ENCODE results near the gene USP24.

USP24 gene

DNA sequence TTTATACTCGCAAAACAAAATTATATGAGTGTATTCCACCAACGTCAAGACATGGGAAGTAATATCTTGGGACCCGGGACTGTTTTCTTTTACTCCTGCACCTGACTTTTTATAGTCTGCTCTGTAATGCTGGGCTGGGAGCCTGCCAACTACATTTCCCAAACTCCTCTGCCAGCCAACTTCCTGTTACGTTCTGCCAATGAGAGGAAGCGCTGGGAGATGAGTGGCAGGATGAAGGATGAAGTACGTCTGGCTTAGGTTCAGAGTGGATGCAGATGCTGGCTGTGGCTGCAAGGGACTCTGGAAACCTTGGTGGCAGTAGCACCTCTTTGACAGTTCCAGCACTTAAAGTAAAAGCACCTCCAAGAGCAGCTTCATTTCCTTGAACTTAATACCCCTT is 59.6 kb downstream of the USP24 start:
- TF ChIP-seq EZH2phosphoT487 (IDR thresholded peaks at IDR 0.05; ENCODE audit: borderline replicate concordance, low read length) (no peak), CTCF (IDR thresholded peaks at IDR 0.05; ENCODE audit: low read depth, low read length, poor library complexity, severe bottlenecking) (no peak)
- H3K4me2 ChIP-seq (ENCODE audit: low read length): no peak overlapping the region

DNA sequence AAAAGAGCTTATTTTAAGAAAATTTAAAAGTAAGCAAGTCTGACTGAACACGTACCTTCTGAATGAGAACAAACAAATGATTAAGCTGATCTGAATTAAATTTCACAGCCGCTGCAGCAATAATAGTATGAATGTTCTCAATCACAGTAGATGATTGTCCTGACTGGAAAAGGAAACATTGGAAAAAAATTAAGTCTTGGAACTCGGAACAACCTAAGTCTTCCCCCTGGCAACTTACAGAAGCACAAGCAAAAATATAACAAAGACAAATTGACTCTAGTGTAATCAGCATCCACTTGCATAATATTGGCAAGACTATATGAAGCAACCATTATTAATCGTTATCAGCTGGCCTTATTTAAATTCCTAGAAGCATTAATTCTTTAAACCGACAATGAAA is 60.5 kb downstream of the USP24 start:
- no peak overlapping the region for H3K27ac ChIP-seq (ENCODE audit: low read depth, low read length)
- TF ChIP-seq EZH2phosphoT487 (IDR thresholded peaks at IDR 0.05; ENCODE audit: borderline replicate concordance, low read length) (no peak), CTCF (IDR thresholded peaks at IDR 0.05; ENCODE audit: low read depth, low read length, poor library complexity, severe bottlenecking) (no peak)
- no peaks in the 10 kb centered on the region for H3K27me3 ChIP-seq (ENCODE audit: control insufficient read depth, low read length)
- no peaks in the 10 kb centered on the region for H3K9me2 ChIP-seq (replicated peaks; ENCODE audit: control insufficient read depth, low read length)
- H3F3A ChIP-seq (ENCODE audit: control insufficient read depth, insufficient read depth): no peaks in the 10 kb centered on the region
- no peaks in the 10 kb centered on the region; the same call in 1 of the 2 replicates for H4K20me1 ChIP-seq (ENCODE audit: control insufficient read depth, insufficient read depth, low read depth, low read length)
- H3K4me1 ChIP-seq (ENCODE audit: control insufficient read depth, low read length): no peaks in the 10 kb centered on the region
- peaks cover 73% of the 10 kb centered on the region for H3K36me3 ChIP-seq (ENCODE audit: control insufficient read depth, low read length)
- no peak overlapping the region for H3K4me3 ChIP-seq (ENCODE audit: low read length)
- H3K79me2 ChIP-seq (ENCODE audit: control insufficient read depth, low read length): no peaks in the 10 kb centered on the region
- H3K4me2 ChIP-seq (ENCODE audit: low read length): no peak overlapping the region
- H3K9me3 ChIP-seq (ENCODE audit: control insufficient read depth, insufficient read depth, low read length): no peaks in the 10 kb centered on the region

More for the DNA sequence above, 59.6 kb downstream of the USP24 start:
- H4K20me1 ChIP-seq (ENCODE audit: control insufficient read depth, insufficient read depth, low read depth, low read length): no peaks in the 10 kb centered on the region; the same call in 1 of the 2 replicates
- H3K9me3 ChIP-seq (ENCODE audit: control insufficient read depth, insufficient read depth, low read length): no peaks in the 10 kb centered on the region
- no peak overlapping the region for H3K4me3 ChIP-seq (ENCODE audit: low read length)
- H3K27me3 ChIP-seq (ENCODE audit: control insufficient read depth, low read length): no peaks in the 10 kb centered on the region
- H3K4me1 ChIP-seq (ENCODE audit: control insufficient read depth, low read length): no peaks in the 10 kb centered on the region
- H3F3A ChIP-seq (ENCODE audit: control insufficient read depth, insufficient read depth): no peaks in the 10 kb centered on the region
- H3K36me3 ChIP-seq (ENCODE audit: control insufficient read depth, low read length): peaks cover 77% of the 10 kb centered on the region
- H3K9me2 ChIP-seq (replicated peaks; ENCODE audit: control insufficient read depth, low read length): no peaks in the 10 kb centered on the region
- H3K27ac ChIP-seq (ENCODE audit: low read depth, low read length): no peak overlapping the region
- H3K79me2 ChIP-seq (ENCODE audit: control insufficient read depth, low read length): no peaks in the 10 kb centered on the region

DNA sequence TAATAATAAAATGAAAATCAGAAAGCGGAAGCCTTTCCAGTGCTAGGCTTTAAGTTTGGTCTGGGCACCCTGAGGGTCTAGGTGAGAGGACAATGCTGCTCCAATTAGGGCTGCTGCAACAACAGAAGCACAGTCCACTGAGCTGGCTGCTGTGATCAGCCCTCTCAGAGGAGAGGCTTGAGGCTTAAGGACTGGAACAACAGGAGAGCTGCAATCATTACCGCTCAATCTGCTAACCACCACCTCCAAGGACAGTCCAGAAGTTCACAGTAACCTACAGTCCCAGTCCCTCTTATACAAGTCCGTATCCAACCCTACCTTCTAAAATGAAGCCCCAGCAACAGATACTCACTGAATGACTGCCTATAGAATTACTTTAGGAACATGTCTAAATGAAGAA is 62.1 kb downstream of the USP24 start:
- Histone ChIP-seq H4K20me1 (ENCODE audit: control insufficient read depth, insufficient read depth, low read depth, low read length) (no peaks in the 10 kb centered on the region), H3K27ac (ENCODE audit: low read depth, low read length) (no peak overlapping the region), H3K4me1 (ENCODE audit: control insufficient read depth, low read length) (no peaks in the 10 kb centered on the region), H3K36me3 (ENCODE audit: control insufficient read depth, low read length) (peaks cover 69% of the 10 kb centered on the region), H3K9me3 (ENCODE audit: control insufficient read depth, insufficient read depth, low read length) (no peaks in the 10 kb centered on the region), H3K79me2 (ENCODE audit: control insufficient read depth, low read length) (no peaks in the 10 kb centered on the region), H3F3A (ENCODE audit: control insufficient read depth, insufficient read depth) (no peaks in the 10 kb centered on the region; the same call in 1 of the 2 replicates), H3K4me2 (ENCODE audit: low read length) (no peak overlapping the region), H3K27me3 (ENCODE audit: control insufficient read depth, low read length) (no peaks in the 10 kb centered on the region), H3K4me3 (ENCODE audit: low read length) (no peak overlapping the region), H3K9me2 (replicated peaks; ENCODE audit: control insufficient read depth, low read length) (no peaks in the 10 kb centered on the region)
- TF ChIP-seq CTCF (IDR thresholded peaks at IDR 0.05; ENCODE audit: low read depth, low read length, poor library complexity, severe bottlenecking) (no peak), EZH2phosphoT487 (IDR thresholded peaks at IDR 0.05; ENCODE audit: borderline replicate concordance, low read length) (no peak)

All from DOHH2 (cell line).